Bronchial epithelial cell (primary cell): ENCODE measurements around the gene TARM1. TPM values are rescaled to one million over a fixed set of nuclear protein-coding genes. Genes with fewer than 3 reads are reported as not detected.
"Not testable (repeated sequence)": the region's sequence is repeated elsewhere in the genome, so short reads cannot be mapped to it uniquely, and the experiment has no call there.

Experiments
- DNase-seq: peaks from one replicate; pipeline ENCODE4 v3.0.0-alpha.2; 2010; ENCODE audit warnings: low read depth
- FAIRE-seq: peaks from 2 replicates; lab custom pipeline; 2011; peaks lifted over from hg19 to GRCh38; lab: Jason Lieb, UNC
- H3K27me3 ChIP-seq: 2 replicates; pipeline ENCODE4 v1.5.1; 2011; ENCODE audit warnings: low read length; ENCODE audit not compliant: control insufficient read depth, insufficient read depth
- H3K36me3 ChIP-seq: 2 replicates; pipeline ENCODE4 v1.5.1; 2011; ENCODE audit warnings: low read length; ENCODE audit not compliant: control insufficient read depth, insufficient read depth
- H3K4me3 ChIP-seq: 2 replicates; pipeline ENCODE4 v1.5.1; 2011; ENCODE audit warnings: mild to moderate bottlenecking, low read depth, low read length, control low read depth
- CTCF ChIP-seq: IDR thresholded peaks from 2 replicates; pipeline ENCODE4 v1.5.1; 2011; ENCODE audit warnings: mild to moderate bottlenecking, moderate library complexity, low read length, control low read depth, inconsistent platforms; ENCODE audit not compliant: insufficient read depth, severe bottlenecking
- total RNA-seq: library from RNA; depleted of rRNA; stranded (reverse); fragments of >200 nt; gene quantifications from 2 replicates; pipeline ENCODE4 v1.2.1, GENCODE V29; 2014

TARM1 gene
- total RNA-seq, 1 donor from 2014 or later = not detected

DNA sequence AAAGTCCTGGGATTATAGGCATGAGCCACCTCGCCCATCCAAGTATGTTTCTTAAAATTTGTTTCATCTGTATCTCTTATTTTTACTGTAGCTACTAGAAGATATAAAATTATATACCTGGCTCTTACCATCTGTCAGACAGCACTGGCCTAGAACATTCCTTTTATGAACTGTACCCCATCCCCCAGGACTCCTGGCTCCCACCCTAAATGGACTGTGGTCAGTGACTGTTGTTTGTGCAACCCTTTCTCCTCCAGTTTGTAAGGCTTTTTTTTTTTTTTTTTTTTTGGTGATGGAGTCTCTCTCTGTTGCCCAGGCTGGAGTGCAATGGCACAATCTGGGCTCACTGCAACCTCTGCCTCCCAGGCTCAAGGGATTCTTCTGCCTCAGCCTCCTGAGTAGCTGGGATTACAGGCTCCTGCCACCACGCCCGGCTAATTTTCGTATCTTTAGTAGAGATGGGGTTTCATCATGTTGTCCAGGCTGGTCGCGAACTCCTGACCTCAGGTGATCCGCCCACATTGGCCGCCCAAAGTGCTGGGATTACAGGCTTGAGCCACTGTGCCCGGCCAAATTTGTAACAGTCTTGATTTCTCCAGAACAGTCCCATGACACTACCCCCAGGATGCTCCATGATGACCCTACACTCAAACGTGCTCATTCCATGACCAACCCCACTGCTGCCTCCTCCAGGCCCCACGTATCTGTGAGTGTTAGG lies 24.0 kb upstream of the TARM1 start:
- FAIRE-seq = no peak
- no peak overlapping the region for H3K4me3 ChIP-seq
- no peaks in the 10 kb centered on the region for H3K27me3 ChIP-seq
- H3K36me3 ChIP-seq = peaks cover 14% of the 10 kb centered on the region
- no peak for TF ChIP-seq CTCF
- no peak for DNase-seq

DNA sequence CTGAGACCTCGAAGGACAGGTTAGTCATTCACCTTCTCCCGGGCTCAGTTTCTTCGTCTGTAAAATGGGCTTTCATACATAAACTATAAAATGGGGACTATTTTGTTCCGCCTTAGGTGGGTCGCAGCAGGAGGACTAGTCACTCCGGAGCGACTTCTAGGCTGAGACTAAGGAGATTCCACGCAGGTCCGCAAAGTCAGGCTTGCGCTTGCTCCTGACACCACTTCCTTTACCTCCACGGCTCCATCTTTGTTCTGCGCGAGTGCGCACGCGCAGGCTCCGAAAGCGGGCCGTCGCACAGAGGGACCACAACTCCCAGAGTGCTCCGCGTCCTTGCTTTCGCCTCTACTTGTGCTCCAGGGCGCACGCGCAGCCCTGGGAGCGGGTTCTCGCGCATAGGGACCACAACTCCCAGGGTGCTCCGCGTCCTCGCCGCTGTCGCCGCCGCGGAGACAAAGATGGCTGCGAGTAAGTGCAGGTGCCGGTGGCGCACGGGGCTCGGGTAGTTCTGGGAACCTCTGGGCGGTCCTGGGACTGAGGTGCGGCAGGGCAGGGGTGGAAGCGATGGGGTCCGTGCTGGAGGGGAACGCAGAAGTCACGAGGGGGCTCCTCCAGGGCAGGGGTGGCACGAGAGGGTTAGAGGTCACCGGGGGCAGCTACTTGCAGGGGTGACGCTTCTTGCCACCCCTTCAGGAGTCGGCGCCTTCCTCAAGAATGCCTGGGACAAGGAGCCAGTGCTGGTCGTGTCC lies 21.4 kb upstream of the TARM1 start, which contains the start of gene NDUFA3:
TSS of gene NDUFA3 (plus strand) at position 435 of the 749 bp plus-strand sequence. CDS start at position 459, 24 bp downstream.
- no peak for TF ChIP-seq CTCF
- no peaks in the 10 kb centered on the region for H3K27me3 ChIP-seq
- peak; percentile 91 for FAIRE-seq
- peak; percentile 93 for DNase-seq
- peak within 1 kb of the TSS; percentile 99 for H3K4me3 ChIP-seq
- H3K36me3 ChIP-seq = peaks cover 4% of the 10 kb centered on the region

- no peak within 1 kb of the TSS for H3K4me3 ChIP-seq
- H3K27me3 ChIP-seq = no peaks in the 10 kb centered on the region
- peaks cover 1% of the 10 kb centered on the region for H3K36me3 ChIP-seq
- TF ChIP-seq CTCF = no peak
- no peak for FAIRE-seq
- DNase-seq = no peak
Observed at GRCh38 chr19:54100561-54100960, 19.4 kb upstream of the TARM1 start, which contains the start of gene OSCAR. OSCAR (minus strand) TSS chr19:54100803; CDS start chr19:54100792, 11 bp downstream.

DNA sequence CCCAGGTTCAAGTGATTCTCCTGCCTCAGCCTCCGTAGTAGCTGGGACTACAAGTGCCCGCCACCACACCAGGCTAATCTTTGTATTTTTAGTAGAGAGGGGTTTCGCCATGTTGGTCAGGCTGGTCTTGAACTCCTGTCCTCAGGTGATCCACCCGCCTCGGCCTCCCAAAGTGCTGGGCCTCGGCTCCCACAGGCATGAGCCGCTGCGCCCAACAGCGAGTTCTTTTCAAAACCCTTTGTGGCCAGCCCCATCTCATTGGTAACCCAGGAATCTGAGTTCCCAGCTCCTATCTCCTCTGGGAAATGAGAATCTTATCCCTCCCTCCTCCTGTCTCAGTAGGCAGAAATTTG lies 18.7 kb upstream of the TARM1 start:
- not testable (repeated sequence) for H3K4me3 ChIP-seq, FAIRE-seq, DNase-seq, H3K36me3 ChIP-seq, H3K27me3 ChIP-seq

DNA sequence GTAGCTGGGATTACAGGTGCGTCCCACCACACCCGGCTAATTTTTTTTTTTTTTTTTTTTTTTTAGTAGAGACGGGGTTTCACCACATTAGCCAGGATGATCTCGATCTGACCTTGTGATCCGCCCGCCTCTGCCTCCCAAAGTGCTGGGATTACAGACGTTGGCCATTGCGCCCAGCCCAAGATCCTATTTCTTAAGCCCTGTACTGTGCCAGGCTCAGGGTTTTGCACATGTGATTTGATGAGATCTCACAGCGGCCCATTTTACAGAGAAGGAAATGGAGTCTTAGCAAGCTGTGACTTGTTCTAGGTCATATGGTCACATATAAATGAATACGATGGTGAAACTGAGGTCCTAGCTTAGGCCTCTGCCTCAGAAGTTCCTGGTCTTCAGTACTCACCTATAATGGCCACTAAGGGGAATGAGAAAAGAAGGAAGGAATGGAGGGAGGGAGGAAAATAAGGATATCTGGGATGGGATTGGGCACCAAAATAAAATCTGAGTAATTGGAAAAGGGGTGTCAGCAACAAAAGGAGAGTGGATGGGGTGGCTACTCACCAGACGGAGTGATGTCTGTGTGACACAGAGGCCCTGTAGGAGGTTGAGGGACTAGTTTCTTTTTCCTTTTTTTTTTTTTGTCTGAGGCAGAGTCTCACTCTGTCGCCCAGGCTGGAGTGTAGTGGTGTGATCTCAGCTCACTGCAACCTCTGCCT lies 18.2 kb upstream of the TARM1 start:
- no peak for DNase-seq
- H3K36me3 ChIP-seq = no peaks in the 10 kb centered on the region
- no peak for FAIRE-seq
- H3K27me3 ChIP-seq = no peaks in the 10 kb centered on the region
- no peak overlapping the region for H3K4me3 ChIP-seq
- no peak for TF ChIP-seq CTCF

GRCh38 chr19:54096617-54097106 lies 15.5 kb upstream of the TARM1 start:
- DNase-seq (peak; percentile 20), FAIRE-seq (no peak)
- Histone ChIP-seq H3K4me3 (peak overlapping the region; percentile 10), H3K27me3 (no peaks in the 10 kb centered on the region), H3K36me3 (no peaks in the 10 kb centered on the region)
- TF ChIP-seq CTCF = peak; percentile 21

DNA sequence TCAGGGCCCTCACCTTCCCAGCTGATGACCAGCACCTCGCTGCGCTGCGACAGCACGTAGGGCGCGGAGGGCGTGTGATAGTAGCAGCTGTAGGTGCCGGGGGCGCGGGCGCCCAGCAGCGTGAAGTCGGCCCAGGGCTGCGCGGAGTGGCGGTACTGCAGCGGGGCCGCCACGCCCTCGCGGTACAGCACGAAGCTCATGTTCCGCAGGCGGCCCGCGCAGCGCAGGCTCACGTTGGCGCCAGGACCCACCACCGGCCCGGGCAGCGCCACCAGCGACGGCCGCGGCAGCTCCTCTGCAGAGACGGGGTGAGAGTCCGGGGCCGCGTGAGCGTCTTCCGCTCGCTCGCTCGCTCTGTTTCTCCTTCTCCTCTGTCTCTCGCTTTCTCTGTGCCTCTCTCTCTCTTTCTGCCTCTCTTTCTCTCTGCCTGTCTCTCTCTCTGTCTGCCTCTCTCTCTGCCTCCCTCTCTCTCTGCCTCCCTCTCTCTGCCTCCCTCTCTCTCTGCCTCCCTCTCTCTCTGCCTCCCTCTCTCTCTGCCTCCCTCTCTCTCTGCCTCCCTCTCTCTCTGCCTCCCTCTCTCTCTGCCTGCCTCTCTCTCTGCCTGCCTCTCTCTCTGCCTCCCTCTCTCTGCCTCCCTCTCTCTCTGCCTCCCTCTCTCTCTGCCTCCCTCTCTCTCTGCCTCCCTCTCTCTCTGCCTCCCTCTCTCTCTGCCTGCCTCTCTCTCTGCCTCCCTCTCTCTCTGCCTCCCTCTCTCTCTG lies 14.9 kb upstream of the TARM1 start:
- FAIRE-seq, H3K27me3 ChIP-seq, H3K36me3 ChIP-seq: not testable (repeated sequence)
- peak overlapping the region; percentile 31 for H3K4me3 ChIP-seq
- DNase-seq = peak; percentile 9
